ENCODE measurements around the gene MSLN.
"Not testable (repeated sequence)": the region's sequence is repeated elsewhere in the genome, so short reads cannot be mapped to it uniquely, and the experiment has no call there.

Gene MSLN

GRCh38 chr16:735982-736453, 24.5 kb upstream of the MSLN start:
- DNase-seq: no peak

- DNase-seq: no peak
These were observed 23.5 kb upstream of the MSLN start for GRCh38 chr16:736936-737481.

- DNase-seq: peak; percentile 30
These were observed 20.7 kb upstream of the MSLN start for GRCh38 chr16:739560-740458.

GRCh38 chr16:740459-740763, 20.1 kb upstream of the MSLN start:
- DNase-seq: no peak

GRCh38 chr16:740764-741505, 19.6 kb upstream of the MSLN start, which contains the start of gene CIAO3:
Gene CIAO3, minus strand, starts transcription at chr16:740997. Its CDS starts 12 bp downstream, at chr16:740985.
- DNase-seq: peak; percentile 97

- DNase-seq: no peak
These were observed 18.4 kb upstream of the MSLN start for GRCh38 chr16:741986-742629.

GRCh38 chr16:742894-743293, 17.6 kb upstream of the MSLN start:
- not testable (repeated sequence) for DNase-seq

GRCh38 chr16:743794-744500, 16.6 kb upstream of the MSLN start:
- DNase-seq: no peak

- peak; percentile 64 for DNase-seq
These were observed 14.8 kb upstream of the MSLN start for GRCh38 chr16:745739-746138.

- no peak for DNase-seq
These were observed 13.9 kb upstream of the MSLN start for GRCh38 chr16:746637-747036.

- DNase-seq: peak; percentile 74
These were observed 12.4 kb upstream of the MSLN start for GRCh38 chr16:747978-748746.

- no peak for DNase-seq
These were observed 11.5 kb upstream of the MSLN start for GRCh38 chr16:749010-749409.

GRCh38 chr16:750485-750884, 10.0 kb upstream of the MSLN start:
- DNase-seq: no peak

GRCh38 chr16:751152-752006, 9.2 kb upstream of the MSLN start:
- DNase-seq: no peak

GRCh38 chr16:752007-752312, 8.6 kb upstream of the MSLN start:
- no peak for DNase-seq

GRCh38 chr16:754121-754607, 6.4 kb upstream of the MSLN start:
- DNase-seq: not testable (repeated sequence)

- no peak for DNase-seq
These were observed 5.9 kb upstream of the MSLN start for GRCh38 chr16:754656-755055.

- no peak for DNase-seq
These were observed 4.1 kb upstream of the MSLN start for GRCh38 chr16:756428-756827.

- no peak for DNase-seq
These were observed 1.2 kb upstream of the MSLN start for GRCh38 chr16:759110-759910.

GRCh38 chr16:760065-760464, 469 bp upstream of the MSLN start:
- DNase-seq: no peak
